GM10847 (cell line): Measurements from ENCODE around the gene SETBP1.

Experiments
- POLR2A ChIP-seq: IDR thresholded peaks from 2 replicates; pipeline ENCODE4 v1.6.1; 2011; ENCODE audit not compliant: insufficient read length; ENCODE audit errors: extremely low read depth

Gene SETBP1

DNA sequence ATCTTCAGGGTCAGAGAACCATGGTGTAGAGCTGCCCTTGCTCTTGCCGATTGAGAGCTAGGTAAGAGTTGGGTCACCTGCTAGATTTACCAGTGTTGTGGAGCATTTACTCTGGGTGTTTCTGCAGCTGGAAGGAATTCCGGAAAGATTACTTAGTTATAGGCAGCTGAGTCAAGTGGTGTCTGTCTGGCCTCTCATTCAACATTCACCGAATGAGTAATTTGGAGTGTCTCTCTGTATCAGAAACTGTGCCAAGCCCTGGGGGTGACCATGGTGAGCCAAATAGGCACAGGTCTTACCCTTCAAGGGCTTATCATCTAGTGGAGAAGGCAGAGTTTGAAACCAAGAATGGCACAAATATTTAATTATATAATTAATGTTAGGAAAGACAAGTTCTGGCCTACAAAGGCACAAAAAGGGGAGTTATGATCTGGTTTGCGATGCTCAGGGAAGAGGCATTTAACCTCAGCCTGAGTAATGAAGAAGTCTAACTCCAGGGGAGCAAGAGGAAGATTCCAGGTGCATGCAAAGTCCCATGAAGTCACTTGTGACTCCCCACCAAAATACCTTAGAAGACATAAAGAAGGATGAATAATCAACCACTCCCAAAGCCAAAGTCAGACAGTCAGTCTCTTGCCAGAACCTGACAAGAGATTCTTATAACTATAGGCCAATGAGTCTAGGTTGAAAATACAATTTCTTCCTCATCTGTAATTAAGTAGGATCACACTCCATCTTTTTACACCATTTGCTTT is 12.5 kb downstream of the SETBP1 start:
- no peak for TF ChIP-seq POLR2A

DNA sequence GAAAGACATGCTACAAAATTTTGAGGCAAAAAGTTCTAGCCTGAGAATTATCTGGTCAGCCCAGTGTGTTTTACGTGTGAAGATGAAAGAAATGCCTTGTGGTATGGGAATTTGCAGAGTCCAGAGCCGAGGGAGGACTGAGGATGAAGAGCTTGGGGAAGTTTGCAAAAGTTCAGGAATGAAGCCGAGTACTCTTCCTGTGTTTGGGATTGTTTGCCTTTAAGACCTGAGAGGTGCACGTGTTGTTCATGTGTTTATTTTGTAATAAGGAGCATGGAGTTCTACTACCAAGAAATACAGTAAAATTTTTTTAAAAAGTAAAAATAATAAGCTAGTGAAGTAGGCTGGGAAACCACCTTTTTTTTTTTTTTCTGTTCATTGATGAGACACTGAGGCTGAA is 14.8 kb downstream of the SETBP1 start:
- no peak for TF ChIP-seq POLR2A

DNA sequence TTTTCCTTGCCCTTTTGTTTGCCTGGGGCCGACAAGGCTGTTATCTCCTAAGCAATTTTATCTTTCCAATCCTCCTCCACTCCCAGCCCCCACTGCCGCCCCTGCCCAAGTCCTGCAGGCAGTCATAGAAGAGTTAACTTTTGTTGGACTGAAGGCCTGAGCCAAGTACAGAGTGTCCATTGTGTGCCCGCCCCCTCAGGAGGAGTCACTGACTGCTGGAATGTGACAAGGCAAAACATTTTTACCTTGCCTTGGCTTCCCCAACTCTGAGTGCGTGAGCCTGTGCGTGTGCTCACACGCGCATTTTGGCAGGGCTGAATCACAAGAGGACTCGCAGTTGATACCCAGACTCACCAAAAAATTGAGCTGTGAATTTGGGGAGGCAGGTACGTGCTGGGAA is 16.2 kb downstream of the SETBP1 start:
- no peak for TF ChIP-seq POLR2A

GRCh38 chr18:44697315-44697714 is 16.6 kb downstream of the SETBP1 start:
- no peak for TF ChIP-seq POLR2A

DNA sequence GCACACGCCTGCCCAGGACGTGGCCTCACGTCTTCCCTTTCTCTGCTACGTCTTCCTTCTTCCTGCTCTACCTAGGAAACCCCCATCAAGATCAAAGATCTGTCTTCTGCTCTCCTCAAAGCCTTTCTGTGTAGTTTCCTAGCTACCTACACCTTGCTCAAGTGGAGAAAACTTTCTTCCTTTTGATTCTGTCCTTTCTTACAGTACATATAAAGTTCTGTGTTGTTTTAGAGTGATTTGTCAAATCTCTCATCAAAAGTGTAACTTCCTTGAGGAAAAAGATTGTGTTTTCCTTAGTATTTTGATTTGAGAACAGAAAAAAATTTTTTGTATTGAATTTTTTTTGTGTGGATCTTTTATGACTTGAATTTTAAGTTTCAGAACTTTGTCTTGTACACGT is 17.8 kb downstream of the SETBP1 start:
- TF ChIP-seq POLR2A, result no peak

- no peak for TF ChIP-seq POLR2A
Measured at GRCh38 chr18:44699572-44700261, 19.0 kb downstream of the SETBP1 start.

DNA sequence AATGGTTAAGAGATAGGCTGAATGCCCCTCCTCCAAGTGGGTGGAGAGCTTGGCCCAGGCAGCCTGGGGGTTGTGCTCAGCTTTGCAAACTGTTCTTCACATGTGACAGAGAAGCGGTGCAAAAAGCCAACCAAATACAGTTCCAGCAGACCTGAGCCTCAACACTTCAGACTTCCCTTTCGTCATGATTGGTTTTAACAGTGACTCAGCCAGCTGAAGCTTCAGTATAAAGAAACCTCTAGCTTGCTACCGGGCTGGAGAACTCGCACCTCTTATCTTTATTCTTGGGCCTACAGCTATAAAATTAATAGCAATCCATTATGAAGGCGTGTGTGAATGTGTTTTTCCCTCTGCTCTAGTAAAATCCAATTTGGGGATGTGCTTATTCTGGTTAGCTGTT is 20.0 kb downstream of the SETBP1 start:
- no peak for TF ChIP-seq POLR2A

GRCh38 chr18:44701227-44701626 is 20.5 kb downstream of the SETBP1 start:
- no peak for TF ChIP-seq POLR2A

- TF ChIP-seq POLR2A, result no peak
Measured at GRCh38 chr18:44702594-44702993, 21.9 kb downstream of the SETBP1 start.

- TF ChIP-seq POLR2A, result no peak
Measured at GRCh38 chr18:44704135-44704789, 23.6 kb downstream of the SETBP1 start.

DNA sequence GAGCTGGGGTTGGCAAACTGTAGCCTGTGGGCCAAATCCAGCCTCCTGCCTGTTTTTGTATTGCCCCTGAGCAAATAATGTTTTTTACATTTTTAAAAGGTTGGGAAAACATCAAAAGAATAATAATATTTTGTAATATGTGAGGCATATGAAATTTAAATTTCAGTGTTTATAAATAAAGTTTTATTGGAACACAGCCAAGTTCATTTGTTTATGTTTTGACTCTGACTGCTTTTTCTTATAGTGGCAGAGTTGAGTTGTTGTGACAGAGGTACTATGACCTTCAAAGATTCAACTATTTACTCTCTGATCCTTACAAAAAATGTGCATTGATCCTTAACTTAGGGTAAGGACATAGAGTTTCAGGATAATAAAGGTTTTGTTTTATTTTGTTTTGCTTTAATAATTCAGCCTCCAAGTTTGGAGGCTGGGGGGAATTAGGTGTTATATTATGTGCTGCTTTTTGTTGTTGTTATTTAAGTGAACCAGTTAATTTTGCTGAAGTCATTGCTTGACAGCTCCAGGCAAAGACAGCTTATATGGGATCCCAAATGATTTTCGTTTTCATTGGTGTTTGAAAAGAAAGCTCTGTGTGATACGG is 24.5 kb downstream of the SETBP1 start:
- no peak for TF ChIP-seq POLR2A

GRCh38 chr18:44708451-44709083 is 27.9 kb downstream of the SETBP1 start:
- no peak for TF ChIP-seq POLR2A

DNA sequence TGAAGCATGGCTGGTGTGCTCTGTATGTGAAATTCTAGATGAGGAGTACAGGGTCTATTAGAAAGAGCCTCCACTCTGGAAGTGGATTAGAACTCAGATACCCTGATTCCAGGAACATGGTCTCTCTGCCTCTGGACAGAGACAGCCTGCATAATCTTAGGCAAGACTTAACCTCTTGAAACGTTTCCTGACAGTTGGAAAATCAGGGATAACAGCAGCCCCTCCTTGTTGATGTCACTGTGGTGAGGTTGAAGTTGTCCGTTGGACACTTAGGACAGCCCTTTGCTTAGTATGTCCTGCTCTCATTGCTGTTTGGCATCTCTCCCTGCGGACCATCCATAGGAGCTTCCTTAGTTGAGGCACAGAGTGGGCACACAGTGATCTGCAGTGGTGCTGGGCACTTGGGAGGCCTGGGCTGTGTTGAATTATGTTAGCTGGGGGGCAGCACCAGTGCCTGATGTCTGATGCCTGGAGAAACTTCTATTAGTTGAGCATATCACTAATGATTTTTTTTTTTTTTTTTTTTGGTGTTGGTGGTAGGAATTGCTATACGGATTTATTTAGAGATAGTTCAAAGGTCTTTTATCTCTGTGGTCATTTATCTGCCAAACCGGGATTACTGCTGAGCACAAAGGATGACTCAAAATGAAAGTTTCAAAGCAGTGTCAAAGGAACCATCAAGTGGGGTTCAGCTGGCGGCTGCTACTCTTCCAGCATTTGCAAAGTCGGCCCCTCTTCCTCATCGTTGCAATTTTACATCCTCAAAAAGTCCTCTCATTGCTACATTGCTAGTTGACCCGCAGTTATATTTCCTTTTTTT is 28.8 kb downstream of the SETBP1 start:
- TF ChIP-seq POLR2A, result no peak

- TF ChIP-seq POLR2A, result no peak
Measured at GRCh38 chr18:44710931-44711330, 30.2 kb downstream of the SETBP1 start.
